HG03095 (cell line): ENCODE measurements around the gene PRKCE.

Experiments
- ATAC-seq: cut with Tn5 transposase; IDR thresholded peaks from one replicate; pipeline ENCODE4 v1.9.1; 2021; ENCODE audit warnings: moderate library complexity; ENCODE audit not compliant: unreplicated experiment

The PRKCE gene

DNA sequence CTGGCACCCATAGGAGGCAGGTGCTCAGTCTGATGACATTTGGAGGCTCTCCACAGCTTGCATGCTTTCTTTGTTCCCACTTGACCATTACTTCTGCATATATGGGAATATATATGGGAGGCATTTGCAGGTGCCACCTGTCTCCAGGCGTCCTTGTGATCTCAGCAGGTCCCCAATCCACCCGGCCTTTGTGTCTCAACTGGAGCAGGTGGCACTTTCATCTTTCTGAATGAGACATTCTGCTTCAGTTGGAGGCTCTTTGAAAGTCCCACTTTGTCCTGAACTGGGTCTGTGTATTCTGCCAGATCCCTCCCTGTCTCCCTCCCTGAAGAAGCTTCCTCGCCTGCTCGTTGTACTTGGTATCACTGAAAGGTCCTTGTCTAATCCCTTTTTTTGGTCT is 327.6 kb downstream of the PRKCE start:
- ATAC-seq, result no peak

- no peak for ATAC-seq
These were observed 328.8 kb downstream of the PRKCE start for GRCh38 chr2:45980161-45980865.

- no peak for ATAC-seq
These were observed 330.0 kb downstream of the PRKCE start for GRCh38 chr2:45981384-45981930.

DNA sequence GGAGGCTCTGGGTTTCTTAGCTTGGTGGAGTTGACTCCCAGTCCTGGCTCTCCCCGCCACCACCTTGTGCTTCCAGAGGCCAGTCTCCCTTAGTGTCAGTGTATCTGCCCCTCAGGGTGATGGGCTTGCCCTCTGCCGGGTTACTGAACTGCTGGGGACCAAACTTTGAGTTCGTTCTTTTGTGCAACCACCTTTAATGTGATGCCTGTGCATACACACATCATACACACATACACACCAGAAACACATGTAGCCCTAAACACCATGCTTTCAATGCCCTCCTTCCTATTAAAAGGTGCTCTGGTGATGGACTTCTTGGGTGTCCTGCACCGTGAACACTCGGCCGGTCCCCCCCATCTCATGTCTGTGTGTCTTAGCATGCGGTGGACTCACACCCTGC is 330.6 kb downstream of the PRKCE start:
- ATAC-seq, result no peak

DNA sequence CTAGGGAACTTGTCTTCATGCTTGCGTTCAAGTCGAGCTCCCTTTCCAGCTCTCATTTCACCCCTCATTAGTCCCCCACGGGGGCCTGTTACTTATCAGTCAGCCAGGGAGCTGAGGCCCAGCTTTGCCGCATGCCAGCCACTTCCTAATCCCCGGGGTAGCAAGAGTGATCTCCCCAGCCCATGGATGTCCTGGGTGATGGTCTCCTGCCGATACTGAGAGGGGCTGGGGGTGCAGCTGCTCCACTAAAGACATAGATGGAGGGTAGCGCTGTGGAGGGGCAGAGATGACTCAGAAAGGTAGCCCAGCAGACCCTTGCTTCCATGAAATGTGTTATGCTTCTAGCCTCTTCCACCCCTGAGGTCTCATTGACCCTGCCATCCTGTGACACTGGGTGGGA is 331.7 kb downstream of the PRKCE start:
- ATAC-seq, result no peak

DNA sequence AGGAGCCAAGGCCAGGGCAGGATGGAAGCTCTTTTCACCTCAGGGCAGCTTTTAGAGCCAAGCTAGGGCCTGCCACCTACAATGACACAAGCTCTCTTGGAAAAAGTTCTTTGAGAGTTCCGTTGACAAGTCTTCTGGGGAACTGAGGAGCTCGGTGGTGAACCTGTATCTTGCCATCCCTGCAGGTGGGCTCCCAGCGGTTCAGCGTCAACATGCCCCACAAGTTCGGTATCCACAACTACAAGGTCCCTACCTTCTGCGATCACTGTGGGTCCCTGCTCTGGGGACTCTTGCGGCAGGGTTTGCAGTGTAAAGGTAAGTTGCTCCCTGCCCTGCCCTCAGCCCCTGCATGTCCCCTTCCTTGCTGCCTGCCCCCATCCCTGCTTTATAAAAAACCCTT is 332.9 kb downstream of the PRKCE start:
- no peak for ATAC-seq

DNA sequence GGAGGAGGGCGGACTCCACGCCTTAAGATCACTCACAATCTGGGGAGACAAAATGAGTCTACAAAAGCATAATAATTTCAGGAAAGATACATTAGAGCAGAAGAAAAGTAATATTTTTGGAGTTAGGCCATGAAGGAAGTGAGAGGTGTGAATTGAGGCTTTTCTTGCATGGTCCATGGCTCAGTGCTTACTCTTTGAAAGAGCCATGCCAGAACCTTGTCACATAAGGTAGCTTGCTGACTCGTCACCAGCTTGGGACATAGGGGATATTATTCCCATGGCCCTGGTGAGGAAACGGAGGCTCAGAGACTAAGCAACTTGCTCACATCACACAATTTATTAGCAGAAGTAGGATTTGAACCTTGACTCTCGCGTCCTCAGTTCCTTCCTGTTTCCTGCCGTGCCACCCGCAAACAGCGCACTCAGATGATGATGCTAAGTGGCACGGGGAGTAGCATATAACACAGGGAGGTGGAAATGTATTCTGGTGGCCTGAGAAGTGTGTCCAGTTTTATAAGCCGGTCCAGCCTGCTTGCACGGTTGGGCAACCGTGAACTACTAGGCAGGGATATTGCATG is 333.5 kb downstream of the PRKCE start:
- ATAC-seq, result no peak

DNA sequence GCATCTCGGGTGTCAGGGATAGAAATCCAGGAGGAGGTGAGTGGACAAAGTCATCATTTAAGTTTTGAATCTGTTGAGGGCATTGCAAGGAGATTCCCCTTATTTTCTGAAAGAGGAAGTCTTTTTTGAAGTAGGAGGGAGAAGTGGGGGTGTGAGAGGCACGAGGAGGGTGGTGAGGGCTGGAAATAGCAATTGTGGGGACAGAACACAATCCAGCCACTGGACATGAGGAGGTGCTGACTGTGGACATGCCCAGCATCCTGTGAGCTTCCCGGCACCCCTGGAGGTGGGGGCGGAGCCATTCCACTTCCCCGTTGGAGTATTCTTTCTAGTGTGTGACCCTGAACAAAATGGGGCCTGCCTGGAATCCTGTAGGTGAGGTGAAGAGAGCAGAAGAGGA is 335.0 kb downstream of the PRKCE start:
- ATAC-seq, result no peak

DNA sequence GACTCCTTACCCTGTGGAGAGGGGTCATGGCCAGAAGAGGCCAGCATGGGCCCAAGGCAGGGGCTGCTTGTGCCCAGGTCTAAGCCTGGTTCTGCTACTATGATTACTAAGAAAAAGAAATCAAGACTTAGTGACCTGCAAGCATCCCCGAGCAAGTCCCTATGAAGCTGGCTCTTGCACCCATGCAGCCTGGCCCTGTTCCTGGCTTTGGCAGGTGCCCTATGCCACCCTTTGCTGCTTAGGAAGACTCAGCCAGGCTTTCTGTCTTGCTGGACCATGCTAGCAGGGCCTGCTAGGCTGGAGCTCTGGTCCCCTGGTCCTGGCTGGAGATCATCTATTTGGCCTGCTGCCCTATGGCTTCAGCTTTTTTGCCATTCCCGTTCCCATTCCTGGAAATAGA is 336.4 kb downstream of the PRKCE start:
- ATAC-seq, result no peak

- ATAC-seq, result no peak
These were observed 337.4 kb downstream of the PRKCE start for GRCh38 chr2:45988879-45989278.

DNA sequence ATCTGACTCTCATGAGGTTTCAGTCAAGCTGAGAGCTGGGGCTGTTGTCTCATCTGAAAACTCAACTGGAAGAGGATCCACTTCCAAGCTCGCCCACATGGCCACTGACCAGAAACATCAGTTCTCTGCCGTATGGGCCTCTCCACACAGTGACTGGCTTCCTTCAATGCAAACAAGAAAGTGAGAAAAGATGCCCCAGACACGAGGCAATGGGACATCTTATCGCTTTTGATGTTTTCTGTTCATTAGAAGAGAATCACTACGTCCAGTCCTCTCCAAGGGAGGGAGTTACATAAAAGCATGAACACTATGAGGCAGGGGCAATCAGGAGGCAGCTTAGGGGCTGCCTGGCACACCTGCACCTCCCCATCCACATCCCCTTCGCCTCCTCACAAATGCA is 338.7 kb downstream of the PRKCE start:
- ATAC-seq, result no peak

- no peak for ATAC-seq
These were observed 340.7 kb downstream of the PRKCE start for GRCh38 chr2:45992021-45992740.

GRCh38 chr2:45992741-45993475 is 341.4 kb downstream of the PRKCE start:
- ATAC-seq, result no peak

- no peak for ATAC-seq
These were observed 342.1 kb downstream of the PRKCE start for GRCh38 chr2:45993476-45993991.

DNA sequence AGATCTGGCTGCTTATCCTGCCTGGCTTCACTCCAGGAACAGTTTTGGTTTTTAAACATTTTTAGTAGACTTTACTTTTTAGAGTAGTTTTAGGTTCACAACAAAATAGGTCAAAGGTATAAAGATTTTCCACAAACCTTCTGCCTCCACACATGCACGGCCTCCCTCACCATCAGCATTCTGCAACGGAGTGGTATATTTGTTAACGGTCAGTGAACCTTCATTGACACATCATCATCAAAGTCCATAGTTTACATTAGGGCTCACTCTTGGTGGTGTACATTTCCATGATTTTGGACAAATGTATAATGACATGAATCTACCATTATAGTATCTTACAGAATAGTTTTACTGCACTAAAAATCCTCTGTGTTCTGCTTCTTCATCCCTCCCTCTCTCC is 342.6 kb downstream of the PRKCE start:
- ATAC-seq, result no peak

GRCh38 chr2:46000660-46001059 is 349.2 kb downstream of the PRKCE start:
- no peak for ATAC-seq

GRCh38 chr2:46001290-46001689 is 349.8 kb downstream of the PRKCE start:
- ATAC-seq, result no peak

- ATAC-seq, result no peak
These were observed 350.4 kb downstream of the PRKCE start for GRCh38 chr2:46001741-46002506.

GRCh38 chr2:46002507-46002883 is 351.0 kb downstream of the PRKCE start:
- no peak for ATAC-seq

GRCh38 chr2:46002947-46003346 is 351.5 kb downstream of the PRKCE start:
- no peak for ATAC-seq
